Measurements from ENCODE around the gene ALDH4A1.

Gene ALDH4A1

GRCh38 chr1:18830596-18830995 is 71.8 kb downstream of the ALDH4A1 start:
- no peak for DNase-seq
- no peak for ATAC-seq (replicated peaks)
- no peaks in the 10 kb centered on the region for H3K36me3 Mint-ChIP-seq
- H3K4me1 Mint-ChIP-seq, result no peaks in the 10 kb centered on the region
- peaks cover 5% of the 10 kb centered on the region in 2 donors for H3K9me3 Mint-ChIP-seq
- H3K4me3 Mint-ChIP-seq, result no peak overlapping the region
- no peak overlapping the region for H3K27ac Mint-ChIP-seq
- peaks cover 6 to 10% of the 10 kb centered on the region in 2 donors for H3K27me3 Mint-ChIP-seq

DNA sequence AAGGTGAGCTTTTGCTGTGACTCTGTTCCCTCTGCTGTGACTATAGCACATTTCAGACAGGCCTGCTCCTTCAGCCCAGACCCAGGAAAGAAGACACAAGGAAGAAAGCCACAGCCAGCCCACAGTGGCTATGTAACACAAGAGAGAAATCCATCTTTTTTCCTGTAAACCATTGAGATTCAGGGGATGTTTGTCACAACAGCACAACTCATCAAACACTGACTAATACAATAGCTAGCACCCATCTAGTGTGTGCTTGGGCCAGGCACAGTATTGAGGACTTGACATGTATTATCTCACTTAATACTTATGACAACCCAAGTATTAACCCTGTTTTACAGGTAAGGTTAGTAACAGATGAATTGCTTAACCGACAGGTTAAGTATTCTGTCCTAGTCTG is 72.7 kb downstream of the ALDH4A1 start:
- ATAC-seq (replicated peaks), result no peak
- H3K4me1 Mint-ChIP-seq, result no peaks in the 10 kb centered on the region
- no peak overlapping the region for H3K27ac Mint-ChIP-seq
- no peak for DNase-seq
- H3K9me3 Mint-ChIP-seq, result peaks cover 6% of the 10 kb centered on the region in 2 donors
- no peaks in the 10 kb centered on the region for H3K36me3 Mint-ChIP-seq
- peaks cover 0 to 11% of the 10 kb centered on the region in 2 donors for H3K27me3 Mint-ChIP-seq
- H3K4me3 Mint-ChIP-seq, result no peak overlapping the region

- Mint-ChIP-seq H3K27me3 (peaks cover 4 to 19% of the 10 kb centered on the region in 2 donors), H3K9me3 (peaks cover 6 to 7% of the 10 kb centered on the region in 2 donors), H3K4me1 (no peaks in the 10 kb centered on the region), H3K4me3 (no peak overlapping the region), H3K27ac (no peak overlapping the region), H3K36me3 (no peaks in the 10 kb centered on the region)
- ATAC-seq (replicated peaks), result no peak
- no peak for DNase-seq
Observed at GRCh38 chr1:18828224-18828623, 74.1 kb downstream of the ALDH4A1 start.

- ATAC-seq (replicated peaks), result no peak
- no peak overlapping the region for H3K4me3 Mint-ChIP-seq
- H3K27me3 Mint-ChIP-seq, result peaks cover 38 to 44% of the 10 kb centered on the region in 2 donors
- peaks cover 6% of the 10 kb centered on the region in 2 donors for H3K9me3 Mint-ChIP-seq
- peaks cover 0 to 1% of the 10 kb centered on the region in 2 donors for H3K36me3 Mint-ChIP-seq
- H3K4me1 Mint-ChIP-seq, result no peaks in the 10 kb centered on the region
- no peak for DNase-seq
- H3K27ac Mint-ChIP-seq, result no peak overlapping the region
Observed at GRCh38 chr1:18823438-18823837, 78.9 kb downstream of the ALDH4A1 start.

Data from stimulated activated naive B cell treated with anti-CD40 and anti-IgM and Interleukin-4, amounts not matched to agents 10 μg/mL and 1 μg/mL and 100 μg/mL, for 72 hours (primary cell).